Astrocyte (in vitro differentiated cells and primary cell): ENCODE measurements around the gene PROB1.

Source experiments
- CTCF ChIP-seq: IDR thresholded peaks from 2 replicates; pipeline ENCODE4 v1.5.1; 2011; ENCODE audit warnings: low read depth, mild to moderate bottlenecking, inconsistent platforms, low read length, moderate library complexity; ENCODE audit not compliant: insufficient read depth
- EZH2 ChIP-seq: IDR thresholded peaks from 2 replicates; pipeline ENCODE4 v1.6.1; 2012; ENCODE audit warnings: mild to moderate bottlenecking, low read length, inconsistent platforms; ENCODE audit not compliant: insufficient read depth

GRCh38 chr5:139388198-139388821 is 6.6 kb downstream of the PROB1 start:
- TF ChIP-seq CTCF, result no peak
- TF ChIP-seq EZH2, result no peak
